GM12878 (cell line): ENCODE results near the gene RAD23B. TPM values are rescaled to one million over a fixed set of nuclear protein-coding genes. Genes with fewer than 3 reads are reported as not detected.

ENCODE experiments used
- ATAC-seq: fragments of 200-7000 bp; cut with Tn5 transposase; 3 replicates; pipeline ENCODE4 v1.9.1; 2020; ENCODE audit warnings: mild to moderate bottlenecking, moderate library complexity
- BruUV-seq: library from RNA; stranded (reverse); fragments of 400-500 nt; replicated peaks from 2 replicates; lab custom pipeline; 2021; lab: Mats Ljungman, UMichigan
- CTCF ChIA-PET: fragments of 300-600 bp; sonication (Branson Sonifier 250); formaldehyde crosslinking; extraction: SDS; loops from one replicate; lab custom pipeline; 2021; ENCODE audit warnings: inconsistent platforms; lab: Yijun Ruan, JAX
- POLR2A ChIA-PET: fragments of 350-600 bp; formaldehyde crosslinking; extraction: SDS; loops from one replicate; lab custom pipeline; 2021; ENCODE audit warnings: inconsistent platforms; lab: Charles Lee
- RAD21 ChIA-PET: fragments of 300-600 bp; sonication (Branson Sonifier 250); formaldehyde crosslinking; loops from one replicate; lab custom pipeline; 2023; ENCODE audit warnings: antibody characterized with exemption; ENCODE audit not compliant: unreplicated experiment; lab: Charles Lee
- SMC1A ChIA-PET: fragments of 300-600 bp; sonication (Branson Sonifier 250); formaldehyde crosslinking; loops from one replicate; lab custom pipeline; 2023; ENCODE audit not compliant: unreplicated experiment, uncharacterized antibody; lab: Charles Lee
- DNase-seq: peaks from one replicate; pipeline ENCODE4 v3.0.0-alpha.2; 2011; ENCODE audit warnings: low read depth, low spot score
- FAIRE-seq: peaks from 3 replicates; lab custom pipeline; 2011; peaks lifted over from hg19 to GRCh38; lab: Jason Lieb, UNC
- H2AFZ ChIP-seq: 2 replicates; pipeline ENCODE4 v1.6.0; 2011; ENCODE audit warnings: low read depth, low read length, control low read depth; ENCODE audit not compliant: control insufficient read depth
- H3K27ac ChIP-seq: 2 replicates; pipeline ENCODE4 v1.5.1; 2011; ENCODE audit warnings: control low read depth; ENCODE audit not compliant: control insufficient read depth, insufficient read depth
- H3K27me3 ChIP-seq, 2 experiments: replicated peaks in 1 of 2; 2 replicates each; pipeline versions ENCODE4 v1.6.0 to v1.6.1; 2011; ENCODE audit warnings: low read length in 1 of 2; ENCODE audit not compliant: control insufficient read depth in 2 of 2, insufficient read depth in 2 of 2
- H3K36me3 ChIP-seq, 2 experiments: 2 replicates each; pipeline ENCODE4 v1.5.1; 2011; ENCODE audit warnings: low read length in 1 of 2; ENCODE audit not compliant: control insufficient read depth in 2 of 2, insufficient read depth in 2 of 2
- H3K4me1 ChIP-seq: 2 replicates; pipeline ENCODE4 v1.6.1; 2011; ENCODE audit warnings: mild to moderate bottlenecking, low read length, moderate library complexity, mixed read lengths; ENCODE audit not compliant: control insufficient read depth, insufficient read depth
- H3K4me2 ChIP-seq: 2 replicates; pipeline ENCODE4 v1.6.0; 2011; ENCODE audit warnings: control low read depth; ENCODE audit not compliant: control insufficient read depth, insufficient read depth
- H3K4me3 ChIP-seq: fragments of 200-600 bp; sonication (generic); 2 replicates; pipeline ENCODE4 v1.5.1; 2016
- H3K79me2 ChIP-seq: 2 replicates; pipeline ENCODE4 v1.6.0; 2011; ENCODE audit warnings: low read length; ENCODE audit not compliant: control insufficient read depth, insufficient read depth
- H3K9ac ChIP-seq: 2 replicates; pipeline ENCODE4 v1.8.0; 2011; ENCODE audit warnings: low read length, control low read depth, mixed read lengths; ENCODE audit not compliant: control insufficient read depth, insufficient read depth
- H3K9me3 ChIP-seq: replicated peaks from 3 replicates; pipeline ENCODE4 v1.5.1; 2011; ENCODE audit warnings: mild to moderate bottlenecking, low read length; ENCODE audit not compliant: control insufficient read depth, insufficient read depth
- H4K20me1 ChIP-seq: 2 replicates; pipeline ENCODE4 v1.6.0; 2011; ENCODE audit not compliant: control insufficient read depth, insufficient read depth
- ATF2 ChIP-seq: IDR thresholded peaks from 2 replicates; pipeline ENCODE4 v1.6.1; 2012; ENCODE audit warnings: low read length, inconsistent platforms
- BMI1 ChIP-seq: fragments of 450-650 bp; IDR thresholded peaks from 2 replicates; pipeline ENCODE4 v1.6.1; 2016; ENCODE audit warnings: mild to moderate bottlenecking, moderate library complexity, borderline replicate concordance
- CBX3 ChIP-seq: fragments of 200-600 bp; sonication (generic); IDR thresholded peaks from 2 replicates; pipeline ENCODE4 v1.6.1; 2016; ENCODE audit warnings: low read depth, borderline replicate concordance
- CHD2 ChIP-seq: IDR thresholded peaks from 2 replicates; pipeline ENCODE4 v1.6.1; 2011; ENCODE audit warnings: low read depth, low read length, improper control_type of control experiment, borderline replicate concordance
- EGR1 ChIP-seq, 2 experiments: IDR thresholded peaks; 1 replicate in 1 of 2; 2 replicates in 1 of 2; pipeline ENCODE4 v1.6.1; 2011 to 2012; ENCODE audit warnings: low read depth in 2 of 2, low read length in 2 of 2, borderline replicate concordance in 1 of 2, mild to moderate bottlenecking in 1 of 2, moderate library complexity in 1 of 2
- IKZF2 ChIP-seq, 2 experiments: fragments of 450-650 bp; IDR thresholded peaks; 2 replicates each; pipeline ENCODE4 v1.6.1; 2017; ENCODE audit warnings: mild to moderate bottlenecking in 2 of 2, moderate library complexity in 2 of 2
- NFXL1 ChIP-seq: fragments of 450-650 bp; IDR thresholded peaks from 2 replicates; pipeline ENCODE4 v1.6.1; 2017; ENCODE audit warnings: antibody characterized with exemption, mild to moderate bottlenecking, borderline replicate concordance
- NR2F1 ChIP-seq: fragments of 450-650 bp; conservative IDR thresholded peaks from 2 replicates; pipeline ENCODE4 v1.6.1; 2017; ENCODE audit warnings: mild to moderate bottlenecking
- RBBP5 ChIP-seq: fragments of 200-600 bp; sonication (generic); conservative IDR thresholded peaks from 2 replicates; pipeline ENCODE4 v1.6.1; 2016
- SMAD5 ChIP-seq: IDR thresholded peaks from 2 replicates; pipeline ENCODE4 v1.6.1; 2016; ENCODE audit warnings: antibody characterized with exemption, low read depth
- SP1 ChIP-seq: IDR thresholded peaks from one replicate; pipeline ENCODE4 v1.6.1; 2011; ENCODE audit warnings: low read depth, low read length
- ZBTB11 ChIP-seq: fragments of 450-650 bp; formaldehyde crosslinking; IDR thresholded peaks from 2 replicates; pipeline ENCODE4 v1.5.0; 2022; ENCODE audit warnings: mild to moderate bottlenecking, missing genetic modification characterization
- WGBS: methylation state at CpG from one replicate; pipeline ENCODE4 v1.1.6; 2016; ENCODE audit warnings: low lambda C conversion rate; ENCODE audit not compliant: insufficient replicate concordance, insufficient coverage; ENCODE audit errors: missing lambda C conversion rate; 5-methylcytosine and 5-hydroxymethylcytosine counted together
- in situ Hi-C: fragments of 300-500 bp; cut with MboI; formaldehyde crosslinking; loops from 9 replicates; pipeline ENCODE4 v1.14.3; 2018; ENCODE audit warnings: mixed read lengths
- intact Hi-C: fragments of 100-400 bp; cut with micrococcal nuclease; formaldehyde crosslinking; loops from one replicate; pipeline ENCODE4 v1.14.2; 2022; ENCODE audit not compliant: unreplicated experiment
- polyA plus RNA-seq, 11 experiments: library from polyadenylated mRNA; depleted of rRNA in 4 of 11; unstranded in 6 of 11; stranded (reverse) in 5 of 11; fragments of >200 nt; fragmentation: Nextera tagmentation in 4 of 11; fragmentation: Illumina TruSeq in 1 of 11; extraction: Ambion mirVana in 4 of 11; extraction: Trizol in 1 of 11; gene quantifications; 1 replicate in 1 of 11; 2 replicates in 10 of 11; pipeline versions ENCODE4 v1.2.1 to v1.2.3, GENCODE V29; 2011 to 2016; ENCODE audit warnings: inconsistent platforms in 2 of 11, missing spikeins in 2 of 11, low read depth in 1 of 11
- total RNA-seq, 4 experiments: library from RNA; depleted of rRNA in 3 of 4; stranded (reverse); fragments of >200 nt in 3 of 4; fragmentation: Illumina TruSeq in 1 of 4; extraction: Trizol in 1 of 4; gene quantifications; 2 replicates each; pipeline versions ENCODE4 v1.2.1 to v1.2.3, GENCODE V29; 2013 to 2021

Gene RAD23B
- total and polyA plus RNA-seq, 10 of the 15 experiments (the other 5 are each of a cell fraction or from before 2014, with no cell fraction given), result 10.3 to 256 (median 54.6) TPM

GRCh38 chr9:107281184-107281583, 1.9 kb upstream of the RAD23B start:
- TF ChIP-seq ZBTB11, result no peak
- no peak for TF ChIP-seq CBX3
- no peak for TF ChIP-seq ATF2
- TF ChIP-seq NFXL1, result no peak
- no peak for TF ChIP-seq SP1
- no peak for TF ChIP-seq BMI1
- no peak for TF ChIP-seq IKZF2 (IDR thresholded peaks at IDR 0.05)
- no peak for TF ChIP-seq EGR1 (IDR thresholded peaks at IDR 0.05; ENCODE audit: borderline replicate concordance in 1 of 2, low read depth in 2 of 2, low read length in 2 of 2)
- TF ChIP-seq CHD2, result no peak
- no peak for TF ChIP-seq NR2F1
- no peak for TF ChIP-seq RBBP5
- no peak for TF ChIP-seq SMAD5
- Histone ChIP-seq H4K20me1 (no peaks in the 10 kb centered on the region), H2AFZ (no peak overlapping the region), H3K27ac (no peak overlapping the region), H3K4me1 (peaks cover 8% of the 10 kb centered on the region; the same call in 1 of the 2 replicates), H3K9me3 (no peaks in the 10 kb centered on the region), H3K79me2 (peaks cover 32% of the 10 kb centered on the region), H3K4me3 (no peak overlapping the region), H3K36me3 (no peaks in the 10 kb centered on the region), H3K4me2 (no peak overlapping the region), H3K27me3 (no peaks in the 10 kb centered on the region), H3K9ac (no peak overlapping the region)
- CTCF ChIA-PET, result interaction anchor here (0.8 to 3.1 kb wide), 11 partner anchors 11 to 144 kb away, joined by 3 to 17 read pairs (median 6); no protein-coding TSS in a partner anchor
- in situ Hi-C loops, result no loop called here
- POLR2A ChIA-PET, result interaction anchor here (1.0 to 4.5 kb wide), 6 partner anchors 7 to 68 kb away, joined by 3 to 39 read pairs (median 8); no protein-coding TSS in a partner anchor
- intact Hi-C loops, result loop anchor here (5.0 to 10.0 kb wide), 2 partner anchors 109 to 246 kb away; no protein-coding TSS in a partner anchor
- RAD21 ChIA-PET, result interaction anchor here (0.6 to 6.9 kb wide), 12 partner anchors 8 to 300 kb away, joined by 3 to 84 read pairs (median 6); no protein-coding TSS in a partner anchor
- FAIRE-seq (no peak), DNase-seq (no peak), ATAC-seq (no peak)
- 0% methylated on average over 1 of the region's 1 CpG for WGBS
- SMC1A ChIA-PET, result interaction anchor here (0.8 to 8.7 kb wide), 22 partner anchors 11 to 359 kb away, joined by 3 to 104 read pairs (median 6); no protein-coding TSS in a partner anchor
- no TSS peak for BruUV-seq
